GM21717 (cell line): Measurements from ENCODE around the gene VGLL4.
"Not testable (repeated sequence)": the region's sequence is repeated elsewhere in the genome, so short reads cannot be mapped to it uniquely, and the experiment has no call there.

ENCODE experiments used
- ATAC-seq: cut with Tn5 transposase; IDR thresholded peaks from one replicate; pipeline ENCODE4 v1.9.1; 2021; ENCODE audit warnings: mild to moderate bottlenecking, moderate library complexity; ENCODE audit not compliant: unreplicated experiment

The VGLL4 gene

GRCh38 chr3:11588755-11589154 is 55.0 kb downstream of the VGLL4 start:
- no peak for ATAC-seq

- no peak for ATAC-seq
These were observed 55.4 kb downstream of the VGLL4 start for GRCh38 chr3:11588338-11588737.

- no peak for ATAC-seq
These were observed 55.9 kb downstream of the VGLL4 start for GRCh38 chr3:11587766-11588165.

GRCh38 chr3:11584570-11584969 is 59.1 kb downstream of the VGLL4 start:
- ATAC-seq: no peak

GRCh38 chr3:11583638-11584046 is 60.1 kb downstream of the VGLL4 start:
- no peak for ATAC-seq

- ATAC-seq: no peak
These were observed 60.5 kb downstream of the VGLL4 start for GRCh38 chr3:11583235-11583634.

- no peak for ATAC-seq
These were observed 61.3 kb downstream of the VGLL4 start for GRCh38 chr3:11582191-11582968.

- no peak for ATAC-seq
These were observed 62.2 kb downstream of the VGLL4 start for GRCh38 chr3:11581237-11582190.

- ATAC-seq: no peak
These were observed 63.1 kb downstream of the VGLL4 start for GRCh38 chr3:11580645-11581044.

- no peak for ATAC-seq
These were observed 65.5 kb downstream of the VGLL4 start for GRCh38 chr3:11578169-11578568.

GRCh38 chr3:11576453-11576852 is 67.3 kb downstream of the VGLL4 start:
- ATAC-seq: no peak

GRCh38 chr3:11575677-11576076 is 68.0 kb downstream of the VGLL4 start:
- no peak for ATAC-seq

GRCh38 chr3:11574981-11575669 is 68.6 kb downstream of the VGLL4 start:
- ATAC-seq: no peak

GRCh38 chr3:11572660-11573059 is 71.1 kb downstream of the VGLL4 start:
- not testable (repeated sequence) for ATAC-seq

GRCh38 chr3:11570789-11571495 is 72.8 kb downstream of the VGLL4 start:
- no peak for ATAC-seq

GRCh38 chr3:11570251-11570650 is 73.5 kb downstream of the VGLL4 start:
- no peak for ATAC-seq

- ATAC-seq: no peak
These were observed 74.5 kb downstream of the VGLL4 start for GRCh38 chr3:11569156-11569741.

- no peak for ATAC-seq
These were observed 75.1 kb downstream of the VGLL4 start for GRCh38 chr3:11568503-11569155.

- no peak for ATAC-seq
These were observed 75.9 kb downstream of the VGLL4 start for GRCh38 chr3:11567516-11568467.
